Activated CD4-positive, alpha-beta memory T cell treated with anti-CD3 and anti-CD28 coated beads, Interleukin-2, amount 10 ng/mL, durations not matched to agents 7 days and 5 days (primary cell): Measurements from ENCODE around the gene NIPAL1. TPM values are rescaled to one million over a fixed set of nuclear protein-coding genes. Genes with fewer than 3 reads are reported as not detected.
A peak's percentile ranks its signal among the peaks of the same experiment; 100 is the strongest.

Experiments
- CTCF ChIA-PET: fragments of 350-600 bp; sonication (Branson Sonifier 250); formaldehyde crosslinking; loops from one replicate; lab custom pipeline; 2021; ENCODE audit warnings: antibody characterized with exemption, inconsistent platforms; lab: Charles Lee
- POLR2A ChIA-PET: fragments of 350-600 bp; sonication (Branson Sonifier 250); formaldehyde crosslinking; loops from one replicate; lab custom pipeline; 2021; ENCODE audit warnings: antibody characterized with exemption; lab: Charles Lee
- DNase-seq: peaks from one replicate; pipeline ENCODE4 v3.0.0-alpha.2; 2020
- H3K27ac Mint-ChIP-seq: one replicate; pipeline ENCODE4 v1.8.0; 2021; ENCODE audit warnings: mild to moderate bottlenecking, mixed read lengths
- H3K27me3 Mint-ChIP-seq: one replicate; pipeline ENCODE4 v1.8.0; 2021; ENCODE audit warnings: mixed read lengths
- H3K36me3 Mint-ChIP-seq: one replicate; pipeline ENCODE4 v1.8.0; 2021; ENCODE audit warnings: low read depth, mixed read lengths
- H3K4me1 Mint-ChIP-seq: one replicate; pipeline ENCODE4 v1.8.0; 2021; ENCODE audit warnings: mixed read lengths
- H3K4me3 Mint-ChIP-seq: one replicate; pipeline ENCODE4 v1.8.0; 2021; ENCODE audit warnings: mild to moderate bottlenecking, mixed read lengths
- H3K9me3 Mint-ChIP-seq: one replicate; pipeline ENCODE4 v1.8.0; 2021; ENCODE audit warnings: mixed read lengths
- total RNA-seq, 2 experiments: library from RNA; stranded (reverse); gene quantifications; one replicate each; pipeline ENCODE4 v1.2.3, GENCODE V29; 2021

NIPAL1 gene
- total RNA-seq, 2 experiments from 2014 or later = 0.60 to 0.78 TPM

DNA sequence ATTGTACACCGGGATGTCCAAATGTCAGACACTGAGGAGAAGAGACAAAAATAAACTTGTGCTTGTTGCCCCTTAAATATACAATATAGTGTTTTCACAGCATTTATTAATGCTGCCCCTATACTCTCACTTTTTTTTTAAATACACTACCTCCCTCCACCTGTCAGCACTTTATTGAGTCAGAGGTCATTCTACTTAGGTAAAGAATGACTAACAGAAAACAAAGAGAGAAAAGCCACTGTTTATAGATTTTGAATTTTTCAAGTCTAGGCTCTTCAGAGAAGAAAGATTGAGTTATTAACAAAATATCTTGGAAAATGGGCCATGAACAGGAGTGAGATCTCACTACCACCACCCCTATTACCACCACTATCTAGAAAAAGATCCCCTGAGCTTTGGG, 58.1 kb downstream of the NIPAL1 start:
- Mint-ChIP-seq H3K9me3 (no peaks in the 10 kb centered on the region), H3K27me3 (no peaks in the 10 kb centered on the region), H3K4me3 (no peak overlapping the region), H3K36me3 (peaks cover under 1% of the 10 kb centered on the region), H3K4me1 (peaks cover 4% of the 10 kb centered on the region), H3K27ac (no peak overlapping the region)
- no peak for DNase-seq
- CTCF ChIA-PET = no interaction called here
- POLR2A ChIA-PET = no interaction called here

DNA sequence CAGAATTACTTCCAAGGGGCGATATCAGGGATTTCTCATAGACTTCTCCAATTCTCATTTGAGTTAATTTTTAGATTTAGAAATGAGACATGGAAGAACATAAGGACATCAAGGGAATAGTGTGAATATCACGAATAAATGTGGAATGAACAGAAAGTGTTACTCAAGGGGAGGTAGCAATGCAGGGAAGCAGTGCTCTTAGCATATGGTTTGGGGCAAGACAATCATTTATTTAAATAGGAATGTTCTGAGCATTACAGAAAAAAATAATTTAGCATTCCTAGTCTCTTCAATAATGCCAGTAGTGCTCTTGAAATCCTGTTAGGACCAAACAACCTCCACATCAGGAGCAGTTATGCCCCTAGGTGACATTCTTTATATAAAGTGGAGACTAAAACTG, 61.9 kb downstream of the NIPAL1 start:
- Mint-ChIP-seq H3K36me3 (peaks cover 7% of the 10 kb centered on the region), H3K27me3 (no peaks in the 10 kb centered on the region), H3K4me3 (no peak overlapping the region), H3K4me1 (peaks cover 11% of the 10 kb centered on the region), H3K9me3 (no peaks in the 10 kb centered on the region), H3K27ac (no peak overlapping the region)
- no peak for DNase-seq
- POLR2A ChIA-PET = no interaction called here
- CTCF ChIA-PET = interaction anchor here (0.8 kb wide), 1 partner anchor 42 kb away, joined by 3 read pairs; no protein-coding TSS in a partner anchor

GRCh38 chr4:48078862-48079655, 62.5 kb downstream of the NIPAL1 start:
- no peaks in the 10 kb centered on the region for H3K9me3 Mint-ChIP-seq
- no peak overlapping the region for H3K27ac Mint-ChIP-seq
- H3K27me3 Mint-ChIP-seq = no peaks in the 10 kb centered on the region
- H3K4me3 Mint-ChIP-seq = no peak overlapping the region
- peaks cover 7% of the 10 kb centered on the region for H3K36me3 Mint-ChIP-seq
- POLR2A ChIA-PET = no interaction called here
- CTCF ChIA-PET = interaction anchor here (1.1 kb wide), 1 partner anchor 44 kb away, joined by 5 read pairs; no protein-coding TSS in a partner anchor
- DNase-seq = no peak
- H3K4me1 Mint-ChIP-seq = peaks cover 11% of the 10 kb centered on the region

- ChIA-PET CTCF (interaction anchor here (1.1 kb wide), 1 partner anchor 45 kb away, joined by 5 read pairs; no protein-coding TSS in a partner anchor), POLR2A (no interaction called here)
- no peak for DNase-seq
- Mint-ChIP-seq H3K4me3 (no peak overlapping the region), H3K27ac (no peak overlapping the region), H3K9me3 (no peaks in the 10 kb centered on the region), H3K27me3 (no peaks in the 10 kb centered on the region), H3K36me3 (peaks cover 7% of the 10 kb centered on the region), H3K4me1 (peaks cover 11% of the 10 kb centered on the region)
Measured at GRCh38 chr4:48079972-48080391, 63.4 kb downstream of the NIPAL1 start.

DNA sequence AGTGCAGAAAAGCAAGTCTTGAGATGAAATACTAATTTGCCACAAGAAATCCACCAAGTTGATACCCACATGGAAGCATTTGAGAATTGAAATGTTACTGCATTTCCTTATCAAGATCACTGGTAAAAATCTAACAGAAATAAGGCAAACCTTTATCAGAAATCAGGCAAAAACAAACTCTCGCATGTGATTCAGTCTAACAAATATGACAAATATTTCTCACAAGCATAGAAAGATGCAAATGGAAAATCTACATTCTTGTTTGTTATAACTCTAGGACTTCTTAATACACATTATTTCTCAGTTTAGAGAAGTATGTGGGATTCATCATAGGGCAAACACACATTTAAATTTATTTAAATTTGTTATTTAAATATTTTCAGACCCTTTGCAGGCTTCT, 64.6 kb downstream of the NIPAL1 start:
- H3K4me3 Mint-ChIP-seq = no peak overlapping the region
- no peaks in the 10 kb centered on the region for H3K27me3 Mint-ChIP-seq
- CTCF ChIA-PET = no interaction called here
- DNase-seq = no peak
- no peaks in the 10 kb centered on the region for H3K9me3 Mint-ChIP-seq
- no peak overlapping the region for H3K27ac Mint-ChIP-seq
- H3K4me1 Mint-ChIP-seq = peaks cover 11% of the 10 kb centered on the region
- H3K36me3 Mint-ChIP-seq = peaks cover 7% of the 10 kb centered on the region
- POLR2A ChIA-PET = no interaction called here

DNA sequence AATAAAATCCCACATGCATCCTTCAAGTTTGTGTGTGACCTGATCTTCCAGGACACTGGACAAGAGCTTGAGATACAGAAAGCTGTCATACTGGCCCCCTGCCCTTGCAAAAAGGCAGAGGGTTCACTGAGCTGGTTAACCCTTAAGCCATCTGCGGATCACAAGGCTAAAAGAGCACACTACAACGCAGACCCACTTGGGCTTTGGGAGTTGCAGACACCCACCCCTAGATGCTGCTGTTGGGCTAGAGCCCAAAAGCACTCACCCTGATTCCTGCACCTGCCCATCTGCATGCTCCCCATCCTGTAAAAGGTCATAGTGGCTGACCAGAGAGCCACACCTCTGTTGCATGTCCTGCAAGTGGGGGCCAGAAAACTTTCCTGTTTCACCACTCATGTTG, 66.4 kb downstream of the NIPAL1 start:
- H3K27ac Mint-ChIP-seq = no peak overlapping the region
- H3K27me3 Mint-ChIP-seq = no peaks in the 10 kb centered on the region
- ChIA-PET POLR2A (no interaction called here), CTCF (interaction anchor here (1.1 to 1.2 kb wide), 2 partner anchors 26 to 80 kb away, joined by 4 read pairs; no protein-coding TSS in a partner anchor)
- H3K4me3 Mint-ChIP-seq = no peak overlapping the region
- H3K4me1 Mint-ChIP-seq = peaks cover 11% of the 10 kb centered on the region
- H3K36me3 Mint-ChIP-seq = peaks cover 11% of the 10 kb centered on the region
- no peaks in the 10 kb centered on the region for H3K9me3 Mint-ChIP-seq
- no peak for DNase-seq

DNA sequence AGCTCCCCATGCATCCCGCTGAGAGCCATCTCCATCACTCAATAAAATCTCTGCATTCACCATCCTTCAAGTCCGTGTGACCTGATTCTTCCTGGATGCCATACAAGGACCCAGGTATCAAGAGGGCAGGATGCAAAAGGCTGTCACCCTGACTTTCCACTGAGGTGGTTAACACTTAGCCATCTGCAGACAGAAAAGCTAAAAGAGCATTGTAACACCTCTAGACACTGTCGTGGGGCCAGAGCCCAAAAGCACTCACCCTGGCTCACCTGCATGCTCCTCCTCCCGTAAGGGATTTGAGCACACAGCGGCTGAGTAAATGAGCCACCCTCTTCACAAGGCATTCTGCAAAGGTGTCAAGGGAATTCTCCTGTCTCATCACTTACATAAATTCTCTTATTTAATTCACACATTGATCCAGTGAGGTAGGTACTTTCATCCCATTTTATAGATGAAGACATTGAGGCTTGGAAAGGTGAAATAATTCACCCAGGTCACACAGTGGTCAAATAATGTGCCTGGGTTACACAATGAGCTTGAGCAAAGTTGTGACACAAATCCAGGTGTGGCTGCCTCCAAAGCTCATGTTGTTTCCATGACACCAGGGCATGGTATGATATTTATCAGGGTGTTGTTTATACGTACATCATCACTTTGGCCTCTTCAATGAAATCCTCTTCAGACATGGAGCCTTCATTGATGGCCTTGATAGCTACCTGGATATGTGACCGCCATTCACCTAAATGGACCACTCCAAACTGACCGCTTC, 69.4 kb downstream of the NIPAL1 start:
- CTCF ChIA-PET = interaction anchor here (1.0 to 4.3 kb wide), 8 partner anchors 10 to 160 kb away, joined by 3 to 37 read pairs (median 4); no protein-coding TSS in a partner anchor
- peaks cover 7% of the 10 kb centered on the region for H3K36me3 Mint-ChIP-seq
- POLR2A ChIA-PET = no interaction called here

More for the DNA sequence above, 69.4 kb downstream of the NIPAL1 start:
- H3K27me3 Mint-ChIP-seq = no peaks in the 10 kb centered on the region
- H3K27ac Mint-ChIP-seq = peak overlapping the region; percentile 40
- no peaks in the 10 kb centered on the region for H3K4me1 Mint-ChIP-seq
- no peak for DNase-seq
- no peaks in the 10 kb centered on the region for H3K9me3 Mint-ChIP-seq
- H3K4me3 Mint-ChIP-seq = no peak overlapping the region

Other genes starting within 250 kb of the NIPAL1 start
- under 1 TPM in 1 of 2 experiments, not detected in 1; 0.08 TPM for gene CORIN, start 178.7 kb upstream of the NIPAL1 start, total RNA-seq
- 1 to 10 TPM; 9.5 to 9.8 TPM for gene NFXL1, start 102.2 kb upstream of the NIPAL1 start, total RNA-seq
- not detected for gene CNGA1, start 91 bp upstream of the NIPAL1 start, total RNA-seq
- 10 to 100 TPM; 15.2 to 18.5 TPM for gene TXK, start 117.5 kb downstream of the NIPAL1 start, total RNA-seq